ENCODE data around the gene PARM1.

The PARM1 gene

GRCh38 chr4:74896595-74896994 lies 36.3 kb upstream of the PARM1 start:
- in situ Hi-C loops (cut with MboI; ENCODE audit: low pct_unique_long_range_greater_than_20kb, low sequenced_read_pairs, unreplicated experiment) = no loop called here
- TF ChIP-seq CTCF (IDR thresholded peaks at IDR 0.05; ENCODE audit: extremely low read depth, insufficient read depth, missing control alignments) = no peak

GRCh38 chr4:74897386-74897785 lies 35.5 kb upstream of the PARM1 start:
- DNase-seq (ENCODE audit: low spot score) = no peak
- TF ChIP-seq CTCF (IDR thresholded peaks at IDR 0.05; ENCODE audit: extremely low read depth, insufficient read depth, missing control alignments) = no peak
- in situ Hi-C loops (cut with MboI; ENCODE audit: low pct_unique_long_range_greater_than_20kb, low sequenced_read_pairs, unreplicated experiment) = no loop called here

More at GRCh38 chr4:74896595-74896994, 36.3 kb upstream of the PARM1 start:
- DNase-seq (ENCODE audit: low spot score) = no peak

- no peak for TF ChIP-seq CTCF (IDR thresholded peaks at IDR 0.05; ENCODE audit: extremely low read depth, insufficient read depth, missing control alignments)
- in situ Hi-C loops (cut with MboI; ENCODE audit: low pct_unique_long_range_greater_than_20kb, low sequenced_read_pairs, unreplicated experiment) = no loop called here
- DNase-seq (ENCODE audit: low spot score) = no peak
These were observed 32.1 kb upstream of the PARM1 start for GRCh38 chr4:74900862-74901261.

GRCh38 chr4:74904509-74905065 lies 28.3 kb upstream of the PARM1 start:
- TF ChIP-seq CTCF (IDR thresholded peaks at IDR 0.05; ENCODE audit: extremely low read depth, insufficient read depth, missing control alignments) = no peak
- in situ Hi-C loops (cut with MboI; ENCODE audit: low pct_unique_long_range_greater_than_20kb, low sequenced_read_pairs, unreplicated experiment) = no loop called here
- DNase-seq (ENCODE audit: low spot score) = no peak

GRCh38 chr4:74906771-74907170 lies 26.1 kb upstream of the PARM1 start:
- no peak for DNase-seq (ENCODE audit: low spot score)
- in situ Hi-C loops (cut with MboI; ENCODE audit: low pct_unique_long_range_greater_than_20kb, low sequenced_read_pairs, unreplicated experiment) = no loop called here
- no peak for TF ChIP-seq CTCF (IDR thresholded peaks at IDR 0.05; ENCODE audit: extremely low read depth, insufficient read depth, missing control alignments)

GRCh38 chr4:74919783-74920182 lies 13.1 kb upstream of the PARM1 start:
- in situ Hi-C loops (cut with MboI; ENCODE audit: low pct_unique_long_range_greater_than_20kb, low sequenced_read_pairs, unreplicated experiment) = no loop called here
- DNase-seq (ENCODE audit: low spot score) = no peak
- TF ChIP-seq CTCF (IDR thresholded peaks at IDR 0.05; ENCODE audit: extremely low read depth, insufficient read depth, missing control alignments) = no peak

GRCh38 chr4:74920704-74921103 lies 12.2 kb upstream of the PARM1 start:
- DNase-seq (ENCODE audit: low spot score) = no peak
- no peak for TF ChIP-seq CTCF (IDR thresholded peaks at IDR 0.05; ENCODE audit: extremely low read depth, insufficient read depth, missing control alignments)
- in situ Hi-C loops (cut with MboI; ENCODE audit: low pct_unique_long_range_greater_than_20kb, low sequenced_read_pairs, unreplicated experiment) = no loop called here
